ENCODE measurements around the gene LIMK1. TPM values are rescaled to one million over a fixed set of nuclear protein-coding genes. Genes with fewer than 3 reads are reported as not detected.

LIMK1 gene
- total RNA-seq, 1 donor from 2014 or later, result 20.3 TPM

- Mint-ChIP-seq H3K36me3 (ENCODE audit: unreplicated experiment) (no peaks in the 10 kb centered on the region), H3K27ac (ENCODE audit: unreplicated experiment) (no peak overlapping the region), H3K4me3 (ENCODE audit: unreplicated experiment) (no peak overlapping the region), H3K9me3 (ENCODE audit: unreplicated experiment) (no peaks in the 10 kb centered on the region), H3K4me1 (ENCODE audit: unreplicated experiment) (peaks cover 7% of the 10 kb centered on the region), H3K27me3 (ENCODE audit: unreplicated experiment) (peaks cover 28% of the 10 kb centered on the region)
- TF ChIP-seq CTCF (IDR thresholded peaks at IDR 0.05), result no peak
- no peak for DNase-seq (ENCODE audit: extremely low spot score, unreplicated experiment)
Measured at GRCh38 chr7:74057216-74057925, 26.2 kb upstream of the LIMK1 start.

GRCh38 chr7:74057987-74058386, 25.6 kb upstream of the LIMK1 start:
- peaks cover 7% of the 10 kb centered on the region for H3K4me1 Mint-ChIP-seq (ENCODE audit: unreplicated experiment)
- no peak overlapping the region for H3K4me3 Mint-ChIP-seq (ENCODE audit: unreplicated experiment)
- H3K9me3 Mint-ChIP-seq (ENCODE audit: unreplicated experiment), result no peaks in the 10 kb centered on the region
- DNase-seq (ENCODE audit: extremely low spot score, unreplicated experiment), result no peak
- H3K36me3 Mint-ChIP-seq (ENCODE audit: unreplicated experiment), result no peaks in the 10 kb centered on the region
- no peak for TF ChIP-seq CTCF (IDR thresholded peaks at IDR 0.05)
- H3K27me3 Mint-ChIP-seq (ENCODE audit: unreplicated experiment), result peaks cover 27% of the 10 kb centered on the region
- no peak overlapping the region for H3K27ac Mint-ChIP-seq (ENCODE audit: unreplicated experiment)

GRCh38 chr7:74058486-74058885, 25.1 kb upstream of the LIMK1 start:
- TF ChIP-seq CTCF (IDR thresholded peaks at IDR 0.05), result no peak
- H3K27ac Mint-ChIP-seq (ENCODE audit: unreplicated experiment), result no peak overlapping the region
- H3K4me1 Mint-ChIP-seq (ENCODE audit: unreplicated experiment), result peaks cover 7% of the 10 kb centered on the region
- DNase-seq (ENCODE audit: extremely low spot score, unreplicated experiment), result no peak
- no peak overlapping the region for H3K4me3 Mint-ChIP-seq (ENCODE audit: unreplicated experiment)
- H3K36me3 Mint-ChIP-seq (ENCODE audit: unreplicated experiment), result no peaks in the 10 kb centered on the region
- H3K9me3 Mint-ChIP-seq (ENCODE audit: unreplicated experiment), result no peaks in the 10 kb centered on the region
- H3K27me3 Mint-ChIP-seq (ENCODE audit: unreplicated experiment), result peaks cover 27% of the 10 kb centered on the region

- no peak overlapping the region for H3K27ac Mint-ChIP-seq (ENCODE audit: unreplicated experiment)
- no peak for TF ChIP-seq CTCF (IDR thresholded peaks at IDR 0.05)
- peaks cover 7% of the 10 kb centered on the region for H3K4me1 Mint-ChIP-seq (ENCODE audit: unreplicated experiment)
- H3K36me3 Mint-ChIP-seq (ENCODE audit: unreplicated experiment), result no peaks in the 10 kb centered on the region
- H3K9me3 Mint-ChIP-seq (ENCODE audit: unreplicated experiment), result no peaks in the 10 kb centered on the region
- no peak overlapping the region for H3K4me3 Mint-ChIP-seq (ENCODE audit: unreplicated experiment)
- H3K27me3 Mint-ChIP-seq (ENCODE audit: unreplicated experiment), result peaks cover 22% of the 10 kb centered on the region
- DNase-seq (ENCODE audit: extremely low spot score, unreplicated experiment), result no peak
Measured at GRCh38 chr7:74059037-74059436, 24.6 kb upstream of the LIMK1 start.

DNA sequence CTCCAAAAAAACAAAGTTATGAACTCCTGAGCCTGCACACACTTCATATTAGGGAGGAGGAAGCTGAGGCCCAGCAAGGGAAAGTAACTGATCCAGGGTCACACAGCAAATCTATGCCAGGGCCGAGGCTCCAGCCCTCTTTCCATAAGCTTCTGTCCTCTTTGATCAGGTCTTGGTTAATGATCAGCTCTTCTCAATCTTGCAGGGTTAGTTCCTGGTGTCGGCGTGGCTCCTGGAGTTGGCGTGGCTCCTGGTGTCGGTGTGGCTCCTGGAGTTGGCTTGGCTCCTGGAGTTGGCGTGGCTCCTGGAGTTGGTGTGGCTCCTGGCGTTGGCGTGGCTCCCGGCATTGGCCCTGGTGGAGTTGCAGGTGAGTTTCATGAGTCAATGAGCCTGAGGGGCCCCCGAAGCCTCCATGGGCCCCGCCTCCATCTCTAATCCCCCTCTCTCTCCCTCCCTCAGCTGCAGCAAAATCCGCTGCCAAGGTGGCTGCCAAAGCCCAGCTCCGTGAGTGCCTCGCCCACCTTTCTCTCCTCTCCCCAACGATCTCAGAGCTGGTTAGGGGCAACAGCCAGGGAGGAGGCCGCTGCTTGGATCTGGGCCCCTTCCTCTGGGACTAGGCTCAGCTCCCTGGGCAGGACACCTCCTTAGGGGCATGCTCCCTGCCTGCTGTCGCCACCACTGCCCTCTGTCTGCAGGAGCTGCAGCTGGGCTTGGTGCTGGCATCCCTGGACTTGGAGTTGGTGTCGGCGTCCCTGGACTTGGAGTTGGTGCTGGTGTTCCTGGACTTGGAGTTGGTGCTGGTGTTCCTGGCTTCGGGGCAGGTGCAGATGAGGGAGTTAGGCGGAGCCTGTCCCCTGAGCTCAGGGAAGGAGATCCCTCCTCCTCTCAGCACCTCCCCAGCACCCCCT, 23.7 kb upstream of the LIMK1 start:
- peaks cover 7% of the 10 kb centered on the region for H3K4me1 Mint-ChIP-seq (ENCODE audit: unreplicated experiment)
- no peak overlapping the region for H3K27ac Mint-ChIP-seq (ENCODE audit: unreplicated experiment)
- H3K4me3 Mint-ChIP-seq (ENCODE audit: unreplicated experiment), result no peak overlapping the region
- peaks cover 13% of the 10 kb centered on the region for H3K27me3 Mint-ChIP-seq (ENCODE audit: unreplicated experiment)
- no peaks in the 10 kb centered on the region for H3K36me3 Mint-ChIP-seq (ENCODE audit: unreplicated experiment)
- TF ChIP-seq CTCF (IDR thresholded peaks at IDR 0.05), result no peak
- no peaks in the 10 kb centered on the region for H3K9me3 Mint-ChIP-seq (ENCODE audit: unreplicated experiment)
- no peak for DNase-seq (ENCODE audit: extremely low spot score, unreplicated experiment)
